CD14-positive monocyte (primary cell): ENCODE results near the gene GSTA3. TPM values are rescaled to one million over a fixed set of nuclear protein-coding genes. Genes with fewer than 3 reads are reported as not detected.

ENCODE experiments used
- DNase-seq, 3 donors: peaks; one replicate each; pipeline ENCODE4 v3.0.0-alpha.2; 2011 to 2022
- H2AFZ ChIP-seq: 2 replicates; pipeline ENCODE4 v1.6.0; 2012; ENCODE audit warnings: mild to moderate bottlenecking, low read depth, low read length, inconsistent platforms; ENCODE audit not compliant: insufficient read depth, poor library complexity, severe bottlenecking
- H3K27ac ChIP-seq, 2 donors: 1 replicate in 1 of 2; 2 replicates in 1 of 2; pipeline ENCODE4 v1.5.1; 2012 to 2013; ENCODE audit warnings: low read length in 2 of 2, control low read depth in 1 of 2, inconsistent platforms in 1 of 2, low read depth in 1 of 2, mild to moderate bottlenecking in 1 of 2
- H3K27me3 ChIP-seq, 2 donors: one replicate each; pipeline versions ENCODE4 v1.6.0 to v1.6.1; 2011 to 2013; ENCODE audit warnings: low read length in 2 of 2; ENCODE audit not compliant: control insufficient read depth in 2 of 2, insufficient read depth in 2 of 2
- H3K36me3 ChIP-seq, 2 donors: replicated peaks in 1 of 2; 1 replicate in 1 of 2; 2 replicates in 1 of 2; pipeline versions ENCODE4 v1.5.1 to v1.6.1; 2012 to 2013; ENCODE audit warnings: low read length in 2 of 2, control low read depth in 1 of 2, inconsistent platforms in 1 of 2, mild to moderate bottlenecking in 1 of 2; ENCODE audit not compliant: insufficient read depth in 2 of 2, control insufficient read depth in 1 of 2
- H3K4me1 ChIP-seq, 2 donors: 1 replicate in 1 of 2; 2 replicates in 1 of 2; pipeline versions ENCODE4 v1.5.1 to v1.6.1; 2012 to 2013; ENCODE audit warnings: low read length in 2 of 2, control low read depth in 1 of 2, inconsistent platforms in 1 of 2, mild to moderate bottlenecking in 1 of 2, moderate library complexity in 1 of 2; ENCODE audit not compliant: insufficient read depth in 2 of 2, control insufficient read depth in 1 of 2
- H3K4me2 ChIP-seq: replicated peaks from 2 replicates; pipeline ENCODE3; 2012; ENCODE audit warnings: low read length, moderate library complexity, mild to moderate bottlenecking; ENCODE audit not compliant: poor library complexity, severe bottlenecking; ENCODE audit errors: extremely low read depth
- H3K4me3 ChIP-seq, 3 experiments: fragments of 200-600 bp in 1 of 3; sonication (generic) in 1 of 3; replicated peaks in 1 of 3; 1 replicate in 2 of 3; 2 replicates in 1 of 3; pipeline ENCODE4 v1.5.1; 2011 to 2013; ENCODE audit warnings: low read length in 3 of 3, mild to moderate bottlenecking in 3 of 3, control low read depth in 2 of 3, low read depth in 2 of 3, inconsistent platforms in 1 of 3, moderate library complexity in 1 of 3
- H3K79me2 ChIP-seq: 2 replicates; pipeline ENCODE4 v1.6.0; 2012; ENCODE audit warnings: mild to moderate bottlenecking, control low read depth, inconsistent platforms, low read length, moderate library complexity; ENCODE audit not compliant: insufficient read depth
- H3K9ac ChIP-seq: 2 replicates; pipeline ENCODE4 v1.6.0; 2017; ENCODE audit warnings: low read length, mild to moderate bottlenecking; ENCODE audit not compliant: insufficient read depth, poor library complexity, severe bottlenecking
- H3K9me3 ChIP-seq, 2 donors: replicated peaks in 1 of 2; 1 replicate in 1 of 2; 2 replicates in 1 of 2; pipeline versions ENCODE4 v1.5.1 to v1.6.1; 2012 to 2013; ENCODE audit warnings: low read length in 2 of 2, control low read depth in 1 of 2; ENCODE audit not compliant: control insufficient read depth in 1 of 2, insufficient read depth in 1 of 2
- H4K20me1 ChIP-seq: 2 replicates; pipeline ENCODE4 v1.6.0; 2012; ENCODE audit warnings: mild to moderate bottlenecking, low read length, control low read depth, moderate library complexity; ENCODE audit not compliant: insufficient read depth
- H3K27ac Mint-ChIP-seq, 7 donors: one replicate each; pipeline ENCODE4 v1.8.0; 2020; ENCODE audit warnings: mild to moderate bottlenecking in 7 of 7, mixed read lengths in 7 of 7, moderate library complexity in 6 of 7, inconsistent platforms in 2 of 7
- H3K27me3 Mint-ChIP-seq, 3 donors: one replicate each; pipeline ENCODE4 v1.8.0; 2021 to 2022; ENCODE audit warnings: low read depth in 3 of 3, mild to moderate bottlenecking in 3 of 3, mixed read lengths in 3 of 3, moderate library complexity in 3 of 3, inconsistent platforms in 1 of 3
- H3K36me3 Mint-ChIP-seq, 2 donors: one replicate each; pipeline ENCODE4 v1.8.0; 2020; ENCODE audit warnings: mixed read lengths in 2 of 2, inconsistent platforms in 1 of 2, mild to moderate bottlenecking in 1 of 2
- H3K4me1 Mint-ChIP-seq: one replicate; pipeline ENCODE4 v1.8.0; 2020; ENCODE audit warnings: mild to moderate bottlenecking, mixed read lengths
- H3K4me3 Mint-ChIP-seq, 2 donors: one replicate each; pipeline ENCODE4 v1.8.0; 2020; ENCODE audit warnings: mild to moderate bottlenecking in 2 of 2, mixed read lengths in 2 of 2, moderate library complexity in 1 of 2
- H3K9me3 Mint-ChIP-seq, 7 donors: one replicate each; pipeline ENCODE4 v1.8.0; 2020 to 2022; ENCODE audit warnings: mixed read lengths in 7 of 7, mild to moderate bottlenecking in 6 of 7, moderate library complexity in 6 of 7, inconsistent platforms in 2 of 7
- WGBS: methylation state at CpG from one replicate; pipeline ENCODE4 v1.1.5; 2013; ENCODE audit warnings: missing lambda C conversion rate; ENCODE audit not compliant: insufficient coverage; 5-methylcytosine and 5-hydroxymethylcytosine counted together
- intact Hi-C, 2 donors: fragments of 100-400 bp; cut with micrococcal nuclease; formaldehyde crosslinking; loops; one replicate each; pipeline versions ENCODE4 v1.15.0 to v1.15.1; 2023
- polyA plus RNA-seq, 3 donors: library from polyadenylated mRNA; depleted of rRNA in 1 of 3; unstranded in 2 of 3; stranded (reverse) in 1 of 3; fragments of 300-500 nt in 2 of 3; fragments of >200 nt in 1 of 3; fragmentation: Illumina TruSeq in 2 of 3; gene quantifications; 1 replicate in 2 of 3; 2 replicates in 1 of 3; pipeline ENCODE4 v1.2.3, GENCODE V29; 2012 to 2021
- TF ChIP-seq, protein P1 (sequence below): fragments of 200-600 bp; IDR thresholded peaks from one replicate; pipeline ENCODE4 v1.8.0; 2022; ENCODE audit warnings: antibody characterized with exemption, mild to moderate bottlenecking

The GSTA3 gene
- polyA plus RNA-seq, 3 donors = not detected

DNA sequence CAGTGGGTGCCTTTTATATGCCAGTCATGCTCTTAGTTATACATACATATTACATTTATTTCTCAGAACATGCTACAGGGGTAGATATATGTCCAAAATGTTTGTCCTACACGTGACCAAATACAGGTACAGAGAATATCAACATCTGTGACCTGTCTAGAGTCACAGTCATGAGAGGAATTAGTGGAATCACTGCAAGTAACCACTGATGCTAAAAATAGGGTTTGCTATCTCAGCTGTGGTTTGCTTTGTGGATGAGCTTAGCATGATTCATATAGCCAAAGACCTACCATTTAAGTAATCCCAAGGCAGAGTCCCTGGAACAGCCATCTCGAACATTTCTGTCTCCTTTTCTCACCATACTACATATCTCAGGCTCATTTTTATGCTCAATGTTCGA lies 32.3 kb downstream of the GSTA3 start:
- H3K4me1 ChIP-seq = no peaks in the 10 kb centered on the region
- H3K27ac Mint-ChIP-seq = no peak overlapping the region
- no peaks in the 10 kb centered on the region for H3K36me3 ChIP-seq
- H3K9ac ChIP-seq = no peak overlapping the region
- no peak overlapping the region for H3K4me3 Mint-ChIP-seq
- H2AFZ ChIP-seq = no peak overlapping the region
- H3K36me3 Mint-ChIP-seq = no peaks in the 10 kb centered on the region
- DNase-seq = no peak
- H3K4me1 Mint-ChIP-seq = peaks cover 5% of the 10 kb centered on the region
- peaks cover 0 to 3% (median 2%) of the 10 kb centered on the region in 3 donors for H3K27me3 Mint-ChIP-seq
- no peak overlapping the region for H3K4me3 ChIP-seq
- TF ChIP-seq, protein P1, sequence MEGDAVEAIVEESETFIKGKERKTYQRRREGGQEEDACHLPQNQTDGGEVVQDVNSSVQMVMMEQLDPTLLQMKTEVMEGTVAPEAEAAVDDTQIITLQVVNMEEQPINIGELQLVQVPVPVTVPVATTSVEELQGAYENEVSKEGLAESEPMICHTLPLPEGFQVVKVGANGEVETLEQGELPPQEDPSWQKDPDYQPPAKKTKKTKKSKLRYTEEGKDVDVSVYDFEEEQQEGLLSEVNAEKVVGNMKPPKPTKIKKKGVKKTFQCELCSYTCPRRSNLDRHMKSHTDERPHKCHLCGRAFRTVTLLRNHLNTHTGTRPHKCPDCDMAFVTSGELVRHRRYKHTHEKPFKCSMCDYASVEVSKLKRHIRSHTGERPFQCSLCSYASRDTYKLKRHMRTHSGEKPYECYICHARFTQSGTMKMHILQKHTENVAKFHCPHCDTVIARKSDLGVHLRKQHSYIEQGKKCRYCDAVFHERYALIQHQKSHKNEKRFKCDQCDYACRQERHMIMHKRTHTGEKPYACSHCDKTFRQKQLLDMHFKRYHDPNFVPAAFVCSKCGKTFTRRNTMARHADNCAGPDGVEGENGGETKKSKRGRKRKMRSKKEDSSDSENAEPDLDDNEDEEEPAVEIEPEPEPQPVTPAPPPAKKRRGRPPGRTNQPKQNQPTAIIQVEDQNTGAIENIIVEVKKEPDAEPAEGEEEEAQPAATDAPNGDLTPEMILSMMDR = no peak
- no peaks in the 10 kb centered on the region for H3K27me3 ChIP-seq
- H3K79me2 ChIP-seq = no peaks in the 10 kb centered on the region
- no peaks in the 10 kb centered on the region for H4K20me1 ChIP-seq
- WGBS = no CpG with 5 or more reads among the region's 3 CpGs
- intact Hi-C loops = no loop called here
- no peaks in the 10 kb centered on the region for H3K9me3 ChIP-seq
- H3K27ac ChIP-seq = no peak overlapping the region
- H3K4me2 ChIP-seq = no peak overlapping the region
- H3K9me3 Mint-ChIP-seq = peaks cover 0 to 1% (median 0%) of the 10 kb centered on the region in 7 donors

DNA sequence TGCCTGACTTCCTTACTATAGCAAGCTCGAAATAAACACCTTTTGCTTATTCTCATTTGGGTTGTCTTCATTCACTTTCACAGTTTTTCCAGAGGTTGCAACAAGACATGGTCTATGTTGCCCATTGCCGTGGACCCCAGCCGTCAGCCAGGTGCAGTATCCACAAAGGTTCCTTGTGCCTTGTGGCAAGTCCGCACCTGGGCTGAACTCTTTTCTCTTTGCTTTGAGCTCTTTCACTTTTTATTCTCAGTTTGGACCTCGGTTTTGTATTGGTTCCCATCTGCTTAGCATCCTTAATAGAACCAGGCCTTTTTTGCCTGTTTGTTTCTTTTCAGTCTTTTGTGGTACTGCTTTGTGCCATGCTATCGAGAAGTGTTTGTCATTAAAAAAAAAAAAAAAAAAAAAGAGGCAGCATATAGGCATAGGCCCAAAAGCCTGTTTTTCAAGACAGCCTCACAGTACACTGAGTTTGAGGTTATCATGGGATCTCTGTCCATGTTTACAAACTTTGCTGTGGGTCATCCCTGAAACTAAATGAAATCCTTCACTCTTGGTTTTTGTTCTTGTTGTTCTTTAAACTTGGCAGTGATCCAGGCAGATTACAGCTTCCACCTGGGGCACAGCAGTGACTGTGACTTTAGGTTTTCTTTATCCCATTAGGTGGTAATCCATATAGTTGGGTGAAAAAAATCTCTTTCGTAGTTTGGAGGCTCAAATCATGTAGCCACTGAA lies 33.3 kb downstream of the GSTA3 start:
- no peak for DNase-seq
- Histone ChIP-seq H3K27me3 (no peaks in the 10 kb centered on the region), H3K27ac (no peak overlapping the region), H3K79me2 (no peaks in the 10 kb centered on the region), H3K9me3 (no peaks in the 10 kb centered on the region), H3K4me2 (no peak overlapping the region), H3K36me3 (no peaks in the 10 kb centered on the region), H3K4me3 (no peak overlapping the region), H2AFZ (no peak overlapping the region), H4K20me1 (no peaks in the 10 kb centered on the region), H3K9ac (no peak overlapping the region), H3K4me1 (no peaks in the 10 kb centered on the region)
- Mint-ChIP-seq H3K27ac (no peak overlapping the region), H3K4me1 (no peaks in the 10 kb centered on the region), H3K27me3 (peaks cover 0 to 3% (median 2%) of the 10 kb centered on the region in 3 donors), H3K4me3 (no peak overlapping the region), H3K36me3 (no peaks in the 10 kb centered on the region), H3K9me3 (no peaks in the 10 kb centered on the region)
- TF ChIP-seq, protein P1 = no peak
- WGBS = 97% methylated on average over 5 of the region's 7 CpGs
- intact Hi-C loops = no loop called here
